ACHN (cell line): ENCODE measurements around the gene GPR26.

Experiments used
- DNase-seq: peaks from one replicate; pipeline ENCODE4 v3.0.0-alpha.2; 2015
- in situ Hi-C: cut with HindIII; loops from 2 replicates; pipeline ENCODE4 v1.10.0; 2017; ENCODE audit warnings: low sequenced_read_pairs, low pct_ligation_motif_present, low pct_unique_long_range_greater_than_20kb

Gene GPR26

GRCh38 chr10:123642697-123643096, 23.5 kb upstream of the GPR26 start:
- in situ Hi-C loops: no loop called here
- DNase-seq: no peak

- no peak for DNase-seq
- in situ Hi-C loops: no loop called here
Observed at GRCh38 chr10:123643315-123643714, 22.8 kb upstream of the GPR26 start.

- in situ Hi-C loops: no loop called here
- no peak for DNase-seq
Observed at GRCh38 chr10:123645016-123645415, 21.1 kb upstream of the GPR26 start.

GRCh38 chr10:123645615-123646014, 20.5 kb upstream of the GPR26 start:
- in situ Hi-C loops: no loop called here
- no peak for DNase-seq

GRCh38 chr10:123648595-123648994, 17.6 kb upstream of the GPR26 start:
- in situ Hi-C loops: no loop called here
- DNase-seq: no peak

- no peak for DNase-seq
- in situ Hi-C loops: no loop called here
Observed at GRCh38 chr10:123649676-123650075, 16.5 kb upstream of the GPR26 start.

- DNase-seq: no peak
- in situ Hi-C loops: no loop called here
Observed at GRCh38 chr10:123651421-123652047, 14.6 kb upstream of the GPR26 start.

- in situ Hi-C loops: no loop called here
- DNase-seq: peak; percentile 30
Observed at GRCh38 chr10:123655751-123656150, 10.4 kb upstream of the GPR26 start.

- DNase-seq: no peak
- in situ Hi-C loops: no loop called here
Observed at GRCh38 chr10:123663522-123663921, 2.6 kb upstream of the GPR26 start.

GRCh38 chr10:123665491-123666286, 466 bp upstream of the GPR26 start:
- no peak for DNase-seq
- in situ Hi-C loops: no loop called here

GRCh38 chr10:123669886-123670285, 3.7 kb downstream of the GPR26 start:
- no peak for DNase-seq
- in situ Hi-C loops: no loop called here

- no peak for DNase-seq
- in situ Hi-C loops: no loop called here
Observed at GRCh38 chr10:123673198-123673597, 7.0 kb downstream of the GPR26 start.

GRCh38 chr10:123674741-123675140, 8.6 kb downstream of the GPR26 start:
- in situ Hi-C loops: no loop called here
- no peak for DNase-seq

- in situ Hi-C loops: no loop called here
- no peak for DNase-seq
Observed at GRCh38 chr10:123675811-123676210, 9.7 kb downstream of the GPR26 start.

- in situ Hi-C loops: no loop called here
- DNase-seq: no peak
Observed at GRCh38 chr10:123677556-123677955, 11.4 kb downstream of the GPR26 start.

GRCh38 chr10:123678376-123678775, 12.2 kb downstream of the GPR26 start:
- DNase-seq: no peak
- in situ Hi-C loops: no loop called here

- no peak for DNase-seq
- in situ Hi-C loops: no loop called here
Observed at GRCh38 chr10:123681285-123681684, 15.1 kb downstream of the GPR26 start.

GRCh38 chr10:123682477-123682876, 16.3 kb downstream of the GPR26 start:
- in situ Hi-C loops: no loop called here
- no peak for DNase-seq

GRCh38 chr10:123683459-123683858, 17.3 kb downstream of the GPR26 start:
- no peak for DNase-seq
- in situ Hi-C loops: no loop called here

GRCh38 chr10:123683865-123684264, 17.7 kb downstream of the GPR26 start:
- DNase-seq: no peak
- in situ Hi-C loops: no loop called here
